GM12891 (cell line): ENCODE measurements around the gene PTPN7.

ENCODE experiments used
- PAX5 ChIP-seq: IDR thresholded peaks from 2 replicates; pipeline ENCODE4 v1.6.1; 2011; ENCODE audit warnings: low read length, moderate library complexity, mild to moderate bottlenecking; ENCODE audit not compliant: insufficient read depth, severe bottlenecking
- POLR2A ChIP-seq: IDR thresholded peaks from 2 replicates; pipeline ENCODE4 v1.6.1; 2011; ENCODE audit warnings: low read depth, low read length, control low read depth
- POLR2AphosphoS5 ChIP-seq: IDR thresholded peaks from 2 replicates; pipeline ENCODE4 v1.6.1; 2011; ENCODE audit warnings: low read depth, low read length, control low read depth
- POU2F2 ChIP-seq: IDR thresholded peaks from 2 replicates; pipeline ENCODE4 v1.6.1; 2011; ENCODE audit warnings: low read depth, mild to moderate bottlenecking, control low read depth, low read length, moderate library complexity
- TAF1 ChIP-seq: IDR thresholded peaks from 2 replicates; pipeline ENCODE4 v1.6.1; 2011; ENCODE audit warnings: low read depth, low read length, control low read depth

- no peak for TF ChIP-seq POLR2AphosphoS5
- no peak for TF ChIP-seq POLR2A
- no peak for TF ChIP-seq TAF1
- TF ChIP-seq PAX5, result no peak
- no peak for TF ChIP-seq POU2F2
Measured at GRCh38 chr1:202130816-202131522, 29.4 kb downstream of the PTPN7 start.
